SH-SY5Y (cell line): ENCODE measurements around the gene CFAP90.

Experiments
- GATA2 ChIP-seq: IDR thresholded peaks from 2 replicates; pipeline ENCODE4 v1.6.1; 2011; ENCODE audit warnings: mild to moderate bottlenecking, low read depth, low read length
- GATA3 ChIP-seq: IDR thresholded peaks from 2 replicates; pipeline ENCODE4 v1.6.1; 2011; ENCODE audit warnings: low read depth, mild to moderate bottlenecking, low read length, moderate library complexity

DNA sequence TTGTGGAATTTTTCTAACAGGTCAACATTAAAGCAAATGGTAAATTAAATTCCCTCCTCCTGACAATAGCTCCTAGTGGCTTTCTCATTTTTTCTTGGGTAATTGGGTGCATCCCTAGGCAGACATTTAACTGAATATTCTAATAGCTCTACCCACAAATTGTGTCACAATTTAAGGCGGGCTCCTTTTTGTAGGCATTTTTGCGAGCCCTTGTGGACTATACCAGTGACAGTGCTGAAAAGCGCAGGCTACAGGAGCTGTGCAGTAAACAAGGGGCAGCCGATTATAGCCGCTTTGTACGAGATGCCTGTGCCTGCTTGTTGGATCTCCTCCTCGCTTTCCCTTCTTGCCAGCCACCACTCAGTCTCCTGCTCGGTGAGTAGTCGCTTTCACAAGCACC lies 38.0 kb upstream of the CFAP90 start:
- TF ChIP-seq GATA3 (no peak), GATA2 (no peak)
